GM13976 (cell line): Measurements from ENCODE around the gene LRP1B.

Experiments
- DNase-seq: peaks from one replicate; pipeline ENCODE4 v3.0.0; 2012; ENCODE audit warnings: low spot score
- CTCF ChIP-seq: IDR thresholded peaks from 2 replicates; pipeline ENCODE4 v1.5.1; 2012; ENCODE audit warnings: borderline replicate concordance, mild to moderate bottlenecking; ENCODE audit not compliant: insufficient read depth; ENCODE audit errors: extremely low read depth, missing control alignments, control extremely low read depth
- in situ Hi-C: fragments of 300-500 bp; cut with MboI; formaldehyde crosslinking; loops from one replicate; pipeline ENCODE4 v1.12.0; 2022; ENCODE audit warnings: low sequenced_read_pairs, mixed read lengths, inconsistent platforms; ENCODE audit not compliant: unreplicated experiment

The LRP1B gene

GRCh38 chr2:141620372-141620771, 510.4 kb downstream of the LRP1B start:
- in situ Hi-C loops: no loop called here
- TF ChIP-seq CTCF: no peak
- DNase-seq: no peak

GRCh38 chr2:141618457-141618856, 512.4 kb downstream of the LRP1B start:
- no peak for TF ChIP-seq CTCF
- in situ Hi-C loops: no loop called here
- DNase-seq: no peak

- DNase-seq: no peak
- no peak for TF ChIP-seq CTCF
- in situ Hi-C loops: no loop called here
These were observed 518.8 kb downstream of the LRP1B start for GRCh38 chr2:141611981-141612380.

- in situ Hi-C loops: no loop called here
- DNase-seq: no peak
- no peak for TF ChIP-seq CTCF
These were observed 519.6 kb downstream of the LRP1B start for GRCh38 chr2:141611176-141611571.

- in situ Hi-C loops: no loop called here
- no peak for DNase-seq
- no peak for TF ChIP-seq CTCF
These were observed 520.1 kb downstream of the LRP1B start for GRCh38 chr2:141610564-141611175.

GRCh38 chr2:141605163-141605562, 525.7 kb downstream of the LRP1B start:
- no peak for DNase-seq
- TF ChIP-seq CTCF: no peak
- in situ Hi-C loops: no loop called here

GRCh38 chr2:141601511-141602152, 529.2 kb downstream of the LRP1B start:
- TF ChIP-seq CTCF: no peak
- in situ Hi-C loops: no loop called here
- DNase-seq: no peak
